Type B pancreatic cell (in vitro differentiated cells): ENCODE data around the gene NAA80. TPM values are rescaled to one million over a fixed set of nuclear protein-coding genes. Genes with fewer than 3 reads are reported as not detected.

Source experiments
- DNase-seq: peaks from one replicate; pipeline ENCODE4 v3.0.0; 2021; ENCODE audit warnings: mixed read lengths; ENCODE audit not compliant: unreplicated experiment; ENCODE audit errors: extremely low spot score
- H3K27ac Mint-ChIP-seq: 2 replicates; pipeline ENCODE4 v1.8.0; 2021; ENCODE audit warnings: mild to moderate bottlenecking, mixed read lengths
- H3K27me3 Mint-ChIP-seq: 2 replicates; pipeline ENCODE4 v1.8.0; 2021; ENCODE audit warnings: mixed read lengths
- H3K36me3 Mint-ChIP-seq: 2 replicates; pipeline ENCODE4 v1.8.0; 2021; ENCODE audit warnings: mixed read lengths
- H3K4me1 Mint-ChIP-seq: one replicate; pipeline ENCODE4 v1.8.0; 2021; ENCODE audit warnings: mixed read lengths; ENCODE audit not compliant: unreplicated experiment
- H3K4me3 Mint-ChIP-seq: 2 replicates; pipeline ENCODE4 v1.8.0; 2021; ENCODE audit warnings: mild to moderate bottlenecking, mixed read lengths
- H3K9me3 Mint-ChIP-seq: 2 replicates; pipeline ENCODE4 v1.8.0; 2021; ENCODE audit warnings: mixed read lengths
- total RNA-seq: library from RNA; stranded (reverse); gene quantifications from 2 replicates; pipeline ENCODE4 v1.2.1, GENCODE V29; 2021; ENCODE audit warnings: low replicate concordance
- TF ChIP-seq, protein P1 (sequence below): fragments of 200-600 bp; sonication (generic); conservative IDR thresholded peaks from 2 replicates; pipeline ENCODE4 v1.5.0; 2021; ENCODE audit warnings: antibody characterized with exemption, mild to moderate bottlenecking

Gene NAA80
- total RNA-seq, 1 donor from 2014 or later, result 12.9 TPM

DNA sequence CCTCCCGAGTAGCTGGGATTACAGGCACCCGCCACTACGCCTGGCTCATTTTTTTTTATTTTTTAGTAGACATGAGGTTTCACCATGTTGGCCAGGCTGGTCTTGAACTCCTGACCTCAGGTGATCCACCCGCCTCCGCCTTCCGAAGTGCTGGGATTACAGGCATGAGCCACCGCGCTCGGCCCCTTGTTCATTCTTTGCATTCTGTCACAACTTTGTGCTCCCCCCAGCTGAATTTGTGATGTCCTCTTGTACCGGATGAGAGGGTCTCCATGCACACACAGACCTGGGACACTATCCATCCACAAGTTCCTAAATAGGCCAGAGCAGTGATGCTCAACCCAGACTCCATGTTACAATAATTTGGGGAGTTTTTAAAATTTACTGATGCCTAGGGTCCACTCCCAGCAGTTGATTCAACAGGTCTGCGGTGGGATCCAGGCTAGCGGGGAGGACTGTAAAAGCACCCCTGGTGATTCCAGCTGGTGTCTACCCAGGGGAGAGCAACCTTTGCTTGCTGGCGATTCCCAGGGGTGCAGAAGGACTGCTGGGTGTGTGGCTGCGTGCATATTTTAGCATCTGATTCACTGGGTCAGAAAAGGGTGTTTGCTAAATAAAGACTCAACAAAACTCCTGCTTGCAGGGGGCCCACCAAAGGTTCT is 40.4 kb upstream of the NAA80 start:
- no peak for DNase-seq
- Mint-ChIP-seq H3K9me3 (no peaks in the 10 kb centered on the region), H3K4me1 (peaks cover 25% of the 10 kb centered on the region), H3K4me3 (peak overlapping the region; percentile 36), H3K36me3 (peaks cover 4% of the 10 kb centered on the region), H3K27me3 (peaks cover 53% of the 10 kb centered on the region), H3K27ac (no peak overlapping the region)
- TF ChIP-seq, protein P1, sequence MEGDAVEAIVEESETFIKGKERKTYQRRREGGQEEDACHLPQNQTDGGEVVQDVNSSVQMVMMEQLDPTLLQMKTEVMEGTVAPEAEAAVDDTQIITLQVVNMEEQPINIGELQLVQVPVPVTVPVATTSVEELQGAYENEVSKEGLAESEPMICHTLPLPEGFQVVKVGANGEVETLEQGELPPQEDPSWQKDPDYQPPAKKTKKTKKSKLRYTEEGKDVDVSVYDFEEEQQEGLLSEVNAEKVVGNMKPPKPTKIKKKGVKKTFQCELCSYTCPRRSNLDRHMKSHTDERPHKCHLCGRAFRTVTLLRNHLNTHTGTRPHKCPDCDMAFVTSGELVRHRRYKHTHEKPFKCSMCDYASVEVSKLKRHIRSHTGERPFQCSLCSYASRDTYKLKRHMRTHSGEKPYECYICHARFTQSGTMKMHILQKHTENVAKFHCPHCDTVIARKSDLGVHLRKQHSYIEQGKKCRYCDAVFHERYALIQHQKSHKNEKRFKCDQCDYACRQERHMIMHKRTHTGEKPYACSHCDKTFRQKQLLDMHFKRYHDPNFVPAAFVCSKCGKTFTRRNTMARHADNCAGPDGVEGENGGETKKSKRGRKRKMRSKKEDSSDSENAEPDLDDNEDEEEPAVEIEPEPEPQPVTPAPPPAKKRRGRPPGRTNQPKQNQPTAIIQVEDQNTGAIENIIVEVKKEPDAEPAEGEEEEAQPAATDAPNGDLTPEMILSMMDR, result no peak

DNA sequence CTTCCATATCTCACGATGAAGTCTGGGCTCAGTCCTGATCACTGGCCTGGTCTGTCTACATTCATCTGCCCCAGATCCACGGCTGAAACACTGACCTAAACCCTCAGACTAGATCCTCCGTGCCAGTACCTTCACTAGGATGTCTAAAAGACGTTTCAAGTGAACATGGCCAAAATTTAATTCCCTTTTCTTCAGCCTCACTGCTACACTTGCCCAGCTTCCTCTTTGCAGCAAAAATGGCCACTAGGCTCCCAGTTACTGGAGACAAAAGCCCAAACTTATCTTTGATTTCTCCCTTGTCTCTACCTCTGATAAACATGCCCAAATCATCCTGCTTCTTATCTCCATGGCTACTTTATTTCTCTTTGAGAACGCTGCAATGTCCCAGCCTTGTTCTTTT is 39.8 kb upstream of the NAA80 start:
- peaks cover 25% of the 10 kb centered on the region for H3K4me1 Mint-ChIP-seq
- peaks cover 4% of the 10 kb centered on the region for H3K36me3 Mint-ChIP-seq
- TF ChIP-seq, protein P1, result no peak
- H3K27ac Mint-ChIP-seq, result peak overlapping the region; percentile 98
- H3K9me3 Mint-ChIP-seq, result no peaks in the 10 kb centered on the region
- no peak for DNase-seq
- peaks cover 50% of the 10 kb centered on the region for H3K27me3 Mint-ChIP-seq
- H3K4me3 Mint-ChIP-seq, result peak overlapping the region; percentile 98

DNA sequence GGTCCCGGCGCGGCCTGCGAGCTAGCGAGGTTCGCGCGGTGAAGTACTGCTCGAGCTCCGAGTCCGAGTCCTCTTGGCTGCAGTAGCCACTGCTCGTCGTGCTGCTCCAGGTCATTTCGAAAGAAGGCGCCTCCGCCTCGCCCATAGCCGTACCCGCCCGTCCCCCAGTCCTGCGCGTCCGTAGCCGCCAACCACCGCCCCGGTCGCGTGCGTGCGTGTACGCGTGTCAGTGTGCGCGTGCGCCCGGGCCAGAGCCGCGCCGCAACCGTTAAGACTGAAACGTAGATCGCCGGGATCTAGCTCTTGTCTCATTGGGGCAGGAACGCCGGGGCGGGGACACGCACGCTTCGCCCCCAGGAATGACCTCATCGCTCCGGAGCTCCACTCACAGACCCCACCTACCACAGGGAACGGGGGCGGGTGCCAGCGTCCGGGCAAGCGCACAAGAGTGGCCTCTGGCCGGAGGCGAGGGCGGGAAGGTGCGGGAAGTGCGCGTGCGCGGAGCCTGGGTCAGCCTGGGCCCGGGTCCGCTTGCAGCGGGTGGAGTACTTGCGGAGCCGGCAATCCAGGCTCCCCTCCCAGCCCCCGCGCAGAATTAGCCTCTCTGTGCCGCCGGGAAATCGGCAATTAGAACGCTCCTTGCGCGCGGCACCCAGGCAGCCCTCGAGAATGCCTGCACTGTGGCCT is 38.1 kb upstream of the NAA80 start:
- H3K9me3 Mint-ChIP-seq, result no peaks in the 10 kb centered on the region
- H3K4me3 Mint-ChIP-seq, result peak overlapping the region; percentile 98
- DNase-seq, result peak; percentile 99
- H3K36me3 Mint-ChIP-seq, result peaks cover 4% of the 10 kb centered on the region
- peak overlapping the region; percentile 98 for H3K27ac Mint-ChIP-seq
- H3K27me3 Mint-ChIP-seq, result peaks cover 35% of the 10 kb centered on the region
- H3K4me1 Mint-ChIP-seq, result peaks cover 25% of the 10 kb centered on the region
- TF ChIP-seq, protein P1, result no peak

DNA sequence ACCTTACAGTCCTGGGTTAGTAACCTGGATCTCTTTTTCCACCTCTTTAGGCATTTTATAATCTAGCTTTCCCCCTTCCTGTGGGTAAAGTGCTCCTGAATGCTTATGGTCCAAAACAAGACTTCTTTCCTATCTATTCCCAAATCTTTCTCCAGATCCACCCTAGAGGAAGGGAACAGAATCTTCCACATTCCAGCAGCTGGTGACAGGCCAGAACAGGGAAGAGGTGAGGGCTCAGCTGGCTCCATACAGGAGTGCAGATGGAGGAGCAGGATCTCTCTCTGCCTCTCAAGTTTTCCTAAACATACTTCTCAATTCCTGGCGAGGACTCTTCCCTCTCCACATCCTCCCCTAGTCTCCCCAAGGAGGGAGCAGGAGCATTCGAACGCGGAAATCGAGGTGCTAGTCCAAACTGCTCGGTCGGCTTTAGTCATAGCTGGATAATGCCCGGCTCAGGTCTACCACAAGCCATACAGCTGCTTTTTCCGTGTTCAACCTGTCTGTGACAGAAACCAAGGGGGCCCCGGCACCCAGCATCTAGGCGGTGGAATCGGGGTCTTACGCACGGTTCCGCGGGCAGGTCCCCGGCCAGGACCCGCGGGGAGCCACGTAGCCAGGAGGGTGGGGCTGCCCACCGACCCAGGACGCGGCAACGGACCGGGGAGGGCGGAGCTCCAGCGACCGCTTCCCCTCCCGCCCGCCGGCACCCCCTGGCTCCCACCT is 37.4 kb upstream of the NAA80 start:
- TF ChIP-seq, protein P1, result peak; percentile 27
- peaks cover 28% of the 10 kb centered on the region for H3K27me3 Mint-ChIP-seq
- no peaks in the 10 kb centered on the region for H3K9me3 Mint-ChIP-seq
- peak overlapping the region; percentile 98 for H3K4me3 Mint-ChIP-seq
- DNase-seq, result no peak
- peaks cover 25% of the 10 kb centered on the region for H3K4me1 Mint-ChIP-seq
- H3K27ac Mint-ChIP-seq, result peak overlapping the region; percentile 98
- H3K36me3 Mint-ChIP-seq, result peaks cover 4% of the 10 kb centered on the region

DNA sequence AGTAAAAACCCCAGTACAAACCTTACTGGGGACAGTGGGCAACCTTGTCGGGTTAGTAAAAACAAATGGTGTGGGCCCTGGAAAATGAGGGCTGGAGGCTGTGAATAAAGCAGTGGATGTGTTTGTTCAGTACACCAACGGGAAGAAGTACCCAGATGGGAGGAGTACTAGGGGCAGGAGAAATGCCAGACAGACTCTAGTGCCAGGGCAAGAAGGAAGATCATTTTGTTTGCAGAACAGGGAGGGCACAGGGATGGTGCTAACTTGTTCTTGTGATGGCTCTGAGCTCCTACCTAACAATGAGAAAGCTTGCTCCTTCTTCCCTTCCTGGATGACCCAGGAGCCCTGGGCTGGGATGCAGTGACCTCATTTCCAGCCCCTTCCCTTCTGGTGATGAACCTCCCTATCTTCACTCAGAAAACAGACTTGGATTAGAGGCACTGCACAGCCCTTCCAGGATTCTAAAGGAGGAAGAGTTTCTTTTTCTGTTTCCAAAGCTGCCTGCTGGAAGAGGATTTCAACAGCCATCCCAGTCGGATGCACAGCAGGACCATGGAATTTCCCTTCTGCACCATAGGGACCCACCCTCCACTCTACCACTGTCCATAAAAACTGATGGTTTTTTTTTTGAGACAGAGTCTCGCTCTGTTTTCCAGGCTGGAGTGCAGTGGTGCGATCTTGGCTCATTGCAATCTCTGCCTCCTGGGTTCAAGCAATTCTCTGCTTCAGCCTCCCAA is 35.3 kb upstream of the NAA80 start:
- DNase-seq, result no peak
- no peak overlapping the region for H3K4me3 Mint-ChIP-seq
- peaks cover 4% of the 10 kb centered on the region for H3K36me3 Mint-ChIP-seq
- peaks cover 19% of the 10 kb centered on the region for H3K4me1 Mint-ChIP-seq
- H3K27ac Mint-ChIP-seq, result peak overlapping the region; percentile 39
- no peaks in the 10 kb centered on the region for H3K9me3 Mint-ChIP-seq
- TF ChIP-seq, protein P1, result no peak
- H3K27me3 Mint-ChIP-seq, result peaks cover 11% of the 10 kb centered on the region
